DOHH2 (cell line): ENCODE results near the gene ASGR1.
A peak's percentile ranks its signal among the peaks of the same experiment; 100 is the strongest.

Experiments used
- H3F3A ChIP-seq: fragments of 200-600 bp; sonication (generic), shearing (Covaris generic); 2 replicates; pipeline ENCODE4 v1.6.0; 2016; ENCODE audit warnings: antibody characterized with exemption, mild to moderate bottlenecking; ENCODE audit not compliant: control insufficient read depth, insufficient read depth
- H3K27ac ChIP-seq: fragments of 200-600 bp; sonication (generic); 2 replicates; pipeline ENCODE4 v1.5.1; 2014; ENCODE audit warnings: low read depth, mild to moderate bottlenecking, low read length, moderate library complexity
- H3K27me3 ChIP-seq: fragments of 200-600 bp; sonication (generic); 2 replicates; pipeline ENCODE4 v1.6.1; 2014; ENCODE audit warnings: mild to moderate bottlenecking, low read length, mixed read lengths; ENCODE audit not compliant: control insufficient read depth
- H3K36me3 ChIP-seq: fragments of 200-600 bp; sonication (generic); 2 replicates; pipeline ENCODE4 v1.6.1; 2014; ENCODE audit warnings: mild to moderate bottlenecking, low read length, moderate library complexity, mixed read lengths; ENCODE audit not compliant: control insufficient read depth
- H3K4me1 ChIP-seq: fragments of 200-600 bp; sonication (generic); 2 replicates; pipeline ENCODE4 v1.6.1; 2014; ENCODE audit warnings: mild to moderate bottlenecking, low read length, mixed read lengths; ENCODE audit not compliant: control insufficient read depth
- H3K4me2 ChIP-seq: fragments of 200-600 bp; sonication (generic); 2 replicates; pipeline ENCODE4 v1.6.0; 2014; ENCODE audit warnings: mild to moderate bottlenecking, low read length, moderate library complexity
- H3K4me3 ChIP-seq: fragments of 200-600 bp; sonication (generic); 2 replicates; pipeline ENCODE4 v1.5.1; 2014; ENCODE audit warnings: mild to moderate bottlenecking, low read length, mixed read lengths
- H3K79me2 ChIP-seq: fragments of 200-600 bp; sonication (generic); 2 replicates; pipeline ENCODE4 v1.6.1; 2014; ENCODE audit warnings: mild to moderate bottlenecking, low read length, mixed read lengths; ENCODE audit not compliant: control insufficient read depth
- H3K9me2 ChIP-seq: fragments of 200-600 bp; sonication (generic); replicated peaks from 2 replicates; pipeline ENCODE4 v1.6.1; 2014; ENCODE audit warnings: mild to moderate bottlenecking, low read length, mixed read lengths; ENCODE audit not compliant: control insufficient read depth
- H3K9me3 ChIP-seq: fragments of 200-600 bp; sonication (generic); 2 replicates; pipeline ENCODE4 v1.6.1; 2014; ENCODE audit warnings: antibody characterized with exemption, low read length, mixed read lengths; ENCODE audit not compliant: control insufficient read depth, insufficient read depth
- H4K20me1 ChIP-seq: fragments of 200-600 bp; sonication (generic); 2 replicates; pipeline ENCODE4 v1.6.0; 2014; ENCODE audit warnings: low read depth, mild to moderate bottlenecking, antibody characterized with exemption, low read length, moderate library complexity; ENCODE audit not compliant: control insufficient read depth, insufficient read depth
- CTCF ChIP-seq: fragments of 200-600 bp; sonication (generic); IDR thresholded peaks from one replicate; pipeline ENCODE4 v1.5.1; 2014; ENCODE audit warnings: antibody characterized with exemption, mild to moderate bottlenecking, low read depth, low read length; ENCODE audit not compliant: poor library complexity, severe bottlenecking
- EZH2phosphoT487 ChIP-seq: fragments of 200-600 bp; sonication (generic); IDR thresholded peaks from 2 replicates; pipeline ENCODE4 v1.6.1; 2017; ENCODE audit warnings: borderline replicate concordance, mild to moderate bottlenecking, antibody characterized with exemption, low read length, moderate library complexity, mixed read lengths

The ASGR1 gene

GRCh38 chr17:7138800-7139381 is 40.3 kb downstream of the ASGR1 start:
- Histone ChIP-seq H3K79me2 (no peaks in the 10 kb centered on the region), H3K27ac (no peak overlapping the region), H3K4me1 (no peaks in the 10 kb centered on the region), H3K9me3 (no peaks in the 10 kb centered on the region), H3K4me3 (no peak overlapping the region), H3K4me2 (no peak overlapping the region), H3F3A (no peaks in the 10 kb centered on the region), H3K27me3 (0 out of 2 replicates have a peak, but pooled peaks cover 3% of the 10 kb centered on the region), H3K9me2 (no peaks in the 10 kb centered on the region), H3K36me3 (no peaks in the 10 kb centered on the region), H4K20me1 (no peaks in the 10 kb centered on the region)
- TF ChIP-seq EZH2phosphoT487 (no peak), CTCF (no peak)

- TF ChIP-seq EZH2phosphoT487 = no peak
- TF ChIP-seq CTCF = no peak
- H3K4me2 ChIP-seq = no peak overlapping the region
Measured at GRCh38 chr17:7137171-7137943, 41.8 kb downstream of the ASGR1 start.

GRCh38 chr17:7136266-7136877 is 42.8 kb downstream of the ASGR1 start:
- Histone ChIP-seq H3K79me2 (no peaks in the 10 kb centered on the region), H3F3A (peaks cover 6% of the 10 kb centered on the region; the same call in 1 of the 2 replicates), H4K20me1 (no peaks in the 10 kb centered on the region), H3K9me3 (no peaks in the 10 kb centered on the region), H3K27ac (no peak overlapping the region), H3K36me3 (no peaks in the 10 kb centered on the region), H3K27me3 (0 out of 2 replicates have a peak, but pooled peaks cover 5% of the 10 kb centered on the region), H3K4me1 (peaks cover 21% of the 10 kb centered on the region), H3K4me3 (no peak overlapping the region), H3K4me2 (no peak overlapping the region), H3K9me2 (no peaks in the 10 kb centered on the region)
- TF ChIP-seq EZH2phosphoT487 (no peak), CTCF (peak; percentile 94)

More at GRCh38 chr17:7137171-7137943, 41.8 kb downstream of the ASGR1 start:
- H3K9me3 ChIP-seq = no peaks in the 10 kb centered on the region
- no peaks in the 10 kb centered on the region for H4K20me1 ChIP-seq
- no peaks in the 10 kb centered on the region for H3K9me2 ChIP-seq
- 0 out of 2 replicates have a peak, but pooled peaks cover 5% of the 10 kb centered on the region for H3K27me3 ChIP-seq
- peaks cover 13% of the 10 kb centered on the region for H3K4me1 ChIP-seq
- no peaks in the 10 kb centered on the region for H3K36me3 ChIP-seq
- no peak overlapping the region for H3K27ac ChIP-seq
- H3K4me3 ChIP-seq = no peak overlapping the region
- no peaks in the 10 kb centered on the region for H3K79me2 ChIP-seq
- peaks cover 6% of the 10 kb centered on the region; the same call in 1 of the 2 replicates for H3F3A ChIP-seq
